Prostate gland (tissue), 2 donors: ENCODE data around the gene CDC42BPA. TPM values are rescaled to one million over a fixed set of nuclear protein-coding genes. Genes with fewer than 3 reads are reported as not detected.

Experiments
- DNase-seq: peaks from one replicate; pipeline ENCODE4 v3.0.0-alpha.2; 2019; ENCODE audit warnings: low spot score
- H3K27ac ChIP-seq, 2 donors: fragments of 200-600 bp; sonication (generic); 2 replicates each; pipeline ENCODE4 v1.5.1; 2017 to 2019
- H3K27me3 ChIP-seq: fragments of 200-600 bp; sonication (generic); replicated peaks from 2 replicates; pipeline ENCODE4 v1.5.1; 2019; ENCODE audit not compliant: insufficient read depth
- H3K36me3 ChIP-seq, 2 donors: fragments of 200-600 bp; sonication (generic); 1 replicate in 1 of 2; 2 replicates in 1 of 2; pipeline versions ENCODE4 v1.5.1 to v1.8.1; 2017 to 2019
- H3K4me1 ChIP-seq: fragments of 200-600 bp; sonication (generic); replicated peaks from 2 replicates; pipeline ENCODE4 v1.5.1; 2019
- H3K4me3 ChIP-seq, 2 donors: fragments of 200-600 bp; sonication (generic); 2 replicates each; pipeline ENCODE4 v1.5.1; 2017 to 2019
- H3K9me3 ChIP-seq: fragments of 200-600 bp; sonication (generic); 2 replicates; pipeline ENCODE4 v1.5.1; 2017
- POLR2A ChIP-seq: fragments of 450-650 bp; IDR thresholded peaks from one replicate; pipeline ENCODE4 v1.6.1; 2016; ENCODE audit warnings: antibody characterized with exemption, mild to moderate bottlenecking
- POLR2AphosphoS5 ChIP-seq: sonication (generic); formaldehyde crosslinking; IDR thresholded peaks from one replicate; pipeline ENCODE4 v1.6.1; 2017; ENCODE audit warnings: antibody characterized with exemption
- WGBS: methylation state at CpG from one replicate; pipeline ENCODE4 v1.1.5; 2018; 5-methylcytosine and 5-hydroxymethylcytosine counted together
- intact Hi-C: fragments of 100-400 bp; cut with DNase I; formaldehyde crosslinking; loops from one replicate; pipeline ENCODE4 v1.14.2; 2022
- total RNA-seq, 2 donors: library from RNA; depleted of rRNA; stranded (reverse); fragments of >200 nt; gene quantifications; one replicate each; pipeline ENCODE4 v1.1.0, GENCODE V29; 2016
- TF ChIP-seq, protein P1 (sequence below), 4 experiments: fragments of 200-600 bp in 2 of 4; fragments of 450-650 bp in 2 of 4; sonication (generic) in 2 of 4; IDR thresholded peaks; 1 replicate in 3 of 4; 2 replicates in 1 of 4; pipeline ENCODE4 v1.5.1; 2016 to 2019; ENCODE audit warnings: antibody characterized with exemption in 4 of 4, mild to moderate bottlenecking in 2 of 4, moderate library complexity in 2 of 4

CDC42BPA gene
- total RNA-seq, 2 donors from 2014 or later, result 31.3 to 76.9 TPM

DNA sequence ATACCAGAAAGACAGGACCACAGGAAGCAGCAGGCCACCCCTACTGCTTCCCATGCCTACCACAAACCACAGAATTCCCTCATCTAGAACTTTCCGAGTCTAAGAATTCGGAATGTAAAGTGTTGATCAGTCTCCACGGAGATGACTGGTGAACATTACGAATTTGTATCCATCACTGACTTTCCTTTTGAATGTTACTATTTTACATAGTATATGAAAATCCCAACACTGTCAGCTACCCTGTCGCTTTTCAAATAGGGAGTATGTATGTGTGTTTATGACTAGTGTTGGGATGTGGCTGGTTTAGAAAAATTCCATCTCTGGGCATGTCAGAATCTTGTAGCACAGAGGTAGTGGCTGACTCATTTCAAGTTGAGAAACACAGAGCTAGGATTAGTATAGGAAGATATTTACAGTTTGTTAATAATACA is 260.0 kb downstream of the CDC42BPA start:
- intact Hi-C loops, result no loop called here
- no peak for TF ChIP-seq POLR2A
- TF ChIP-seq, protein P1, sequence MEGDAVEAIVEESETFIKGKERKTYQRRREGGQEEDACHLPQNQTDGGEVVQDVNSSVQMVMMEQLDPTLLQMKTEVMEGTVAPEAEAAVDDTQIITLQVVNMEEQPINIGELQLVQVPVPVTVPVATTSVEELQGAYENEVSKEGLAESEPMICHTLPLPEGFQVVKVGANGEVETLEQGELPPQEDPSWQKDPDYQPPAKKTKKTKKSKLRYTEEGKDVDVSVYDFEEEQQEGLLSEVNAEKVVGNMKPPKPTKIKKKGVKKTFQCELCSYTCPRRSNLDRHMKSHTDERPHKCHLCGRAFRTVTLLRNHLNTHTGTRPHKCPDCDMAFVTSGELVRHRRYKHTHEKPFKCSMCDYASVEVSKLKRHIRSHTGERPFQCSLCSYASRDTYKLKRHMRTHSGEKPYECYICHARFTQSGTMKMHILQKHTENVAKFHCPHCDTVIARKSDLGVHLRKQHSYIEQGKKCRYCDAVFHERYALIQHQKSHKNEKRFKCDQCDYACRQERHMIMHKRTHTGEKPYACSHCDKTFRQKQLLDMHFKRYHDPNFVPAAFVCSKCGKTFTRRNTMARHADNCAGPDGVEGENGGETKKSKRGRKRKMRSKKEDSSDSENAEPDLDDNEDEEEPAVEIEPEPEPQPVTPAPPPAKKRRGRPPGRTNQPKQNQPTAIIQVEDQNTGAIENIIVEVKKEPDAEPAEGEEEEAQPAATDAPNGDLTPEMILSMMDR (IDR thresholded peaks at IDR 0.05), result no peak
- no peak for TF ChIP-seq POLR2AphosphoS5
- WGBS, result 98% methylated on average over 5 of the region's 5 CpGs

DNA sequence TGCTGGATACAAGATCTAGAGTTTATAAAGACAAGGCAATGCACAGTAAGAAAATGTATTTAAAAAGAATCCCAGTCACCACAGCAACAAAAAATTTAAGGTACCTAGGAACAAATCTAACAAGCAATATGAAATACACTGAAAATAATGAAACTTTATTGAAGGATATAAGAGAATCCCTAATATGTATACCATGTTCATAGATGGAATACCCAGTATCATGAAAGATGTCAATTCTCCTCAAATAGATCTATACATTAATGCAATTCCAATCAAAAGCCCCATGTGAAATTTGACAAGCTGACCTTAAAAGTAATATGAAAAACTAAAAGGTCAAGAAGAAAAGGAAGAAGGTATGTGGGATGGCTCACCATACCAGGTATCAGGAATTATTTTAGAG is 269.0 kb downstream of the CDC42BPA start:
- intact Hi-C loops, result no loop called here
- no peak for DNase-seq
- Histone ChIP-seq H3K27ac (no peak overlapping the region), H3K4me3 (no peak overlapping the region), H3K27me3 (no peaks in the 10 kb centered on the region), H3K36me3 (no peaks in the 10 kb centered on the region), H3K9me3 (no peaks in the 10 kb centered on the region), H3K4me1 (no peaks in the 10 kb centered on the region)
- TF ChIP-seq, protein P1 (IDR thresholded peaks at IDR 0.05), result no peak
- no peak for TF ChIP-seq POLR2AphosphoS5
- TF ChIP-seq POLR2A, result no peak

More for the DNA sequence above, 260.0 kb downstream of the CDC42BPA start:
- Histone ChIP-seq H3K27me3 (no peaks in the 10 kb centered on the region), H3K27ac (no peak overlapping the region), H3K4me1 (no peaks in the 10 kb centered on the region), H3K36me3 (no peaks in the 10 kb centered on the region), H3K4me3 (no peak overlapping the region), H3K9me3 (no peaks in the 10 kb centered on the region)
- DNase-seq, result no peak

DNA sequence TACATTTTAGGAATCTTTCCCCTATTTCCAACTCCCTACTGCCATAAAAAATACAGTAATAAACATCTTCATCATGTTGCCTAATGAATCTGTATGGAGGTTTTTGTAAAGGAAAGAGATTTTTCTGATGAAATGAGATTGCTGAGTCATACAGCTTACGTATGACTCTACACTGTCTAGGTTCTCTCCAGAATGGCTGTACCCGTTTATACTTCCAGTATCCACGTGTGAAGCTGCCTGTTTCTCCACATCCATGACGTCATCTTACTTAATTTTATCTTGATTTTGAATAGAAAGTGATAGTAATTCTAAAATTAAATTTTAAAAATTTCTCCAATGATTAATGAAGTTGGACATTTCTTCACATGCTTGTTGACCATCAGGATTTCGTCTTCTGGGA is 274.5 kb downstream of the CDC42BPA start:
- no peak overlapping the region for H3K4me3 ChIP-seq

GRCh38 chr1:227042292-227042691 is 276.0 kb downstream of the CDC42BPA start:
- Histone ChIP-seq H3K27me3 (no peaks in the 10 kb centered on the region), H3K36me3 (no peaks in the 10 kb centered on the region), H3K27ac (no peak overlapping the region), H3K4me3 (no peak overlapping the region), H3K9me3 (no peaks in the 10 kb centered on the region), H3K4me1 (no peaks in the 10 kb centered on the region)
- 85% methylated on average over 3 of the region's 3 CpGs for WGBS
- TF ChIP-seq, protein P1 (IDR thresholded peaks at IDR 0.05), result no peak
- TF ChIP-seq POLR2A, result no peak
- no peak for TF ChIP-seq POLR2AphosphoS5
- DNase-seq, result no peak
- intact Hi-C loops, result no loop called here

More for the DNA sequence above, 274.5 kb downstream of the CDC42BPA start:
- Histone ChIP-seq H3K9me3 (no peaks in the 10 kb centered on the region), H3K36me3 (no peaks in the 10 kb centered on the region), H3K27me3 (no peaks in the 10 kb centered on the region), H3K4me1 (no peaks in the 10 kb centered on the region), H3K27ac (no peak overlapping the region)
- DNase-seq, result no peak
- TF ChIP-seq POLR2AphosphoS5 (no peak), POLR2A (no peak)
- TF ChIP-seq, protein P1 (IDR thresholded peaks at IDR 0.05), result no peak
- intact Hi-C loops, result no loop called here
- 90% methylated on average over 5 of the region's 5 CpGs for WGBS

DNA sequence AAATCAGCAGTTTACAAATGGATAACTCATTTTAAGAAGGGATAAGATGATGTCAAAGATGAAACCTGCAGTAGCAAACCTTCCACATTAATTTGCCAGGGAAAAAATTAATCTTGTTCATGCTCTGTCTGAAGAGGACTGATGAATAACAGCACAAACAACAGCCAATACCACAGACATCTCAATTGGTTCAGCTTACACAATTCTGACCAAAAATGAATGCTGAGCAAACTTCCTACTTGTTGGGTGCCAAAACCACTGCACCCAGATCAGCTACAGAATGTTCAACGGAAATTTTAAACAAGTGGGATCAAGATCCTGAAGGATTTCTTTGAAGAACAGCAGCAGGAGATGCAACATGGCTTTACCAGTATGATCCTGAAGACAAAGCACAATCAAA is 279.9 kb downstream of the CDC42BPA start:
- Histone ChIP-seq H3K9me3 (no peaks in the 10 kb centered on the region), H3K27ac (no peak overlapping the region), H3K27me3 (no peaks in the 10 kb centered on the region), H3K36me3 (no peaks in the 10 kb centered on the region), H3K4me3 (no peak overlapping the region), H3K4me1 (no peaks in the 10 kb centered on the region)
- no peak for DNase-seq
- TF ChIP-seq, protein P1 (IDR thresholded peaks at IDR 0.05), result no peak
- TF ChIP-seq POLR2AphosphoS5 (no peak), POLR2A (no peak)
- intact Hi-C loops, result no loop called here
- WGBS, result 84% methylated on average over 1 of the region's 1 CpG
